Glomerular visceral epithelial cell (primary cell): Measurements from ENCODE around the gene EEF1AKMT2.

ENCODE experiments used
- DNase-seq: peaks from one replicate; pipeline ENCODE4 v3.0.0-alpha.2; 2016; ENCODE audit errors: extremely low spot score

Gene EEF1AKMT2

DNA sequence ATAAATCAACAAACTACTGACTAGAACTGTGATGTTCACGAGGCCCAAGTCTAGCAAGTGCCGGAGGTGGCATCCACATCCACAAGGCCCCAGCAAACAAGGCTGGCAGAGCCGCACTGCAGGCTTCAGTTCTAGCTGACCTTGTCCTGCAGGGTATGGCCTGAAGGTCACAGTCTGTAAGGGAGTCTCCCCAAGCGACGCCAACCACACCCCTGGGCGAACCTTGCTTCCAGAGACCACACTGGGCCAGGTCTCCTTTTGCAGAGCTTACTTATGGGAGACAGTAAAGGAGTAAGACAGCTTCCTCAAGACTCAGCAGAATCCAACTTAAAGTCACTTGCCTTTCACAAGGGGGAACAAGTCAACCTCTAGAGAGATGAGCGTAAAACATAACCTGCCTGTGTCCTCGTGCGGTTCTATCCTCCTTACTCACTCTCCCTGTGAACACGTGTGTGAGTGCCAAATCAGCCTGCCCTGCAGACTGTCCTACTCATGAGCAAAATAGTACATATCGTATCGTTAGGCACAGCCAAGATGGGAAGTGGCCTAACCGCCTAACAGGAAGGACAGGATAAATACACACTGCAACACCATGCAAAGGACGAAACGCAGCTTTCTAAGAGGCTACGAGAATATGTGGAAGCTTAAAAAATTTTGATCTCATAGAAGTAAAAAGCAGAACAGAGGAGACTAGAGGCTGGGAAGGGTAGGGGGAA lies 70.2 kb downstream of the EEF1AKMT2 start:
- no peak for DNase-seq

DNA sequence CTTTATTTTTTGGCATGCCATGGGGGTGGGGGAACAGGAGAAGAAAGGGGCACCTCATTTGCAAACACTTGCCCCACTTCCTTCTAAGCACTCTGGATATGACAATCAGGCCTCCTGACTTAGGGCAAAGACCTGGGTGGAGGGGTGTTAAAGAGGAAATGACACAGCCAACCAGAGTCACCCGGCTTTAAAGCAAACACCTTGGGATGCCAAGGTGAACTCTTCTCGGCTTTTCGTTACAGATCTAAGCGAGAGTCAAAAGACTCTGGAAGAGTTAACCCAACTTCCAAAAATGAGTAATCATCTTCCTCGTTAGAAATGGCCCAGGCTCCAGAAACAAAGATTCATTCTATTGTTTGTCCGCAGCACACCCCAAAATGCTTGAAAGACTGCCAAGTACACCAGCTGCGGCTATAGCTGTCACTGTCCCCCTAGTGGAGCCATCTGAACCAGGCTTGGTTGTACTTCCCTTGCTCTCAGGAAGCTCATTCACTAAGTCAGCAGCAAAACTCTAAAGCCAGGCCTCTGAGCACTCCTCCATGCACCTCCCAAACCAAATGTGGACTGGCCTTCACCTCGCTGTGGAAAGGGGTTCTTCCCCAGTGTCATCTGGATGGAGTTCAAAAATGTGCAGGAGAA lies 72.4 kb downstream of the EEF1AKMT2 start:
- DNase-seq: no peak

DNA sequence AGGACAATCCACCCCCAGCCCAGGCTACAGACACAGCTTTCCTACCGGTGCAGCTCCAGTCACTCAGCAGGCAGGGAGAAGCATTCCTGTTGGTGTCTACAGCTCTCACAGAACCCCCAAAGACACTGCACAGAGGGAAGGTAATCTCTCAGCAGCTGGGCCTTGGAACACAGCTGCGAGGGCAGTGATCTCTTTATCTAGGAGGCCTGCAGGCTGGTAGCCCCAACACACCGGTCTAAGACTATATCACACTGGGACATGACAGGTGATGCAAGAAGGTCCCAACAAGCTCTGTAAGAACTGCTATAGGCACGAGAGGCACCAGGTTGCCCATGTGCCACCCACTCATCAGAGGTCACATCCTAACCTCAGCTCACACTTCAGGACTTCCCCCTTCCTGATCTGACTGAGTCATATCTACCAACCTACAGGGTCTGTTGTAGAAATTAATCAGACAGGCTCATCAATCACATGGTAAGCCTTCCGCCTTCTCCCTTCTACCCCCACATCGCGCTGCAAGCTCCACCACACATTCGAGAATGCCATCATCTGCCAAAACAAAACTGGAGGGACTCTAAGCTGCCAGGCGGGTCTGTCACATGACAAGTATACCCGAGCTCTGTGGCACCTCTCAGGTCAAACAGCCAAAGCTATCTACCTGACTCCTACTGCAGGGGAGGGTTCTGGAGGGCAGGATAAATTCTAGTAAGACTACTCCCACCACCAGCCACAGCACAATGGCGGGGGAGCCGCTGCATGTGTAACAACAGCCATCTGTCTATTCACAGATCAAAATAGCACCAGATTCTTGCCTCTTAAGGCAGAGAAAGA lies 73.6 kb downstream of the EEF1AKMT2 start:
- no peak for DNase-seq

DNA sequence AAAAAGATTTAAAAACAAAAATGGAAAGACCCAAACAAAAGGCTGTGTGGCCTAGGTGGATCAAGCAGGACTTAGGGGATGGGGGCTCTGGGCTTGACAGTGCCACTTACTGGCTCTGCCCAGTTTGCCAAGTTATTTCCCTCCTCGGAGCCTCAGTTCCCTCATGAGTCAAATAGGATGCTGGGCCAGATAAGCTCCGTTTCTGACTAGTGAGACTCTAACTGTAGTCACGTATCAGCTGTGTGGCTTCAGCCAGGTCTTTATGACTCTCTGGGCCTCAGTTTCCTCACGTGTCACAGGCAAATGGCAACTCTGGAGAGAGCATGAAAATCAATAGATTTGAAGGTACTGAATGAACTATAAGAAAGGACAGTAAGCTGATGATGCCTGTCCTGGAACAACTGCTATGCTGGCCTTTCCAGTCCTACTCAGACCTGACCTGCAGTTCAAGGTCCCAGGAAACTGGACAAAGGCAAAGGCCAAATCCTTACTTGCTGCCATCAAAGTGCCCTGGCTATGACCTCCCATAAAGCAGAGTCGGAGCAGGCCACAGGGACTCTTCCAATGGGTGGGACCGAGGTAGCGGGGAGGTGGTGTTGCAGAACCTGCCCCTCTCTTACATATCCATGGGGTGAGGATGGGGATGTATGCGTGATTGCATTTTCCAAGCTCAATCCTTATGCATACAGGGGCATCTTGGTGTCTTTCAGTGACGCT lies 74.5 kb downstream of the EEF1AKMT2 start:
- DNase-seq: no peak

DNA sequence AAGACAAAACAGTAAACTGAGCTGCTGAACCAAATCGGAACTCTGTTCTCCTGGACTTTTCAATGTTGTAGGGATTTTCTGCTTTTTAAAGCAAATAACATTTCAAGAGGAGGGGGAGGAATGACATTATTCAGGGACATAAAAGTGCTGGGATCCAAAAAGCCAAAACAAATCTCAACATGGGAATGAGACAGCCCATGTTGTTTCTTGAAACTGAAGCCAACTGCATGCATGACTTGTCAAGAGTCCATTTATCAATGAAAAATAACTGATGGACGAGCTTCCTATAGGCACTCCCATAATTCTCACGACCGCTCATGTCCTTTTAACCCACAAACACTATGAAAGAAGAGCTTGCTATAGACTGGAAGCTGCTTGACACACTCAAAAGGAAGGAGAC lies 75.3 kb downstream of the EEF1AKMT2 start:
- no peak for DNase-seq

DNA sequence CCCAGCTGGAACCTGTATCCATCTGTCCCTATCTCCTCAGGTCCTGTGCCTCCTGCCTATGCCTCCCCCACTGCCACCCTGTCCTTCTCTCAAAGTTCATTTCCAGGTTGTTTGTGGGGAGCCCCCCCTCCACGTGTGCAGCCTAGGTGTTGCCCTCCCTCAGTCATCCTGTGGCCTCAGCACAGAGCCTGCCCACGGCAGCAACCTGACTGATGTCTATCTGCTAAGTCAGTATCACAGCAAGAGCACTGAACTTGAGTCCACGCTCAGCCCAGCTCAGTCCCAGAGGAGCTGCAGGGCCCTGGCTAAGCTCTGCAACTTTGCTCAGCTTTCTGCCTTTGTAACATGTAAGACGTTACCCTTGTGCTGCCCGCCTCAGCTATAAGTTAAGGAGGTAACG lies 76.2 kb downstream of the EEF1AKMT2 start:
- DNase-seq: no peak

DNA sequence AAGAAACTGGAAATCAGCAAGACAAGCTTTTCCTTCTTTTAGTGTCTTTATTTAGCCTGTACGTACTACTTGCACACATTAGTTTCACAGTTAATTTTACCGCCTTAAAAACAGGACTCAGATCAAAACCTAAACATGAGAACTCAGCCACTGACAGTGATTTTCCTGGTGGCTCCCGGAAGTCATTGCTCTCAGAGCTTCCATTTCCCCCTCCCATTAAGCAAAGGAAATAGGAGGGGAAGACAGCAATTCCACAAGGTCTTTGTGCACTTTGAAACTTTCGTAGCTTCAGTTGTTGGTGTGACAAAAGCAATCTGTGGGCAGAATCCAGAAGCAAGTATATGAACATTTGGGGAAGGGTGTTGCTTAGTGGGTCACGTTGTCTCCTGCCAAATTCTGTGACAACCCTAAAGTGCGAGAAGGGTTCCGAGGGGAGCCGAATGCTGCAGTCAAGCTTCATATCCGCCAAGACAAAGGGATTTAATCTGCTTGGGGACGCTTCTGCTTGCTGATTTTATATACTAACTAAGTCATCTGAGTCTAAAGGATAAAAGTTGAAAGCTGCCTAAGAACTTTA lies 77.9 kb downstream of the EEF1AKMT2 start:
- DNase-seq: no peak

DNA sequence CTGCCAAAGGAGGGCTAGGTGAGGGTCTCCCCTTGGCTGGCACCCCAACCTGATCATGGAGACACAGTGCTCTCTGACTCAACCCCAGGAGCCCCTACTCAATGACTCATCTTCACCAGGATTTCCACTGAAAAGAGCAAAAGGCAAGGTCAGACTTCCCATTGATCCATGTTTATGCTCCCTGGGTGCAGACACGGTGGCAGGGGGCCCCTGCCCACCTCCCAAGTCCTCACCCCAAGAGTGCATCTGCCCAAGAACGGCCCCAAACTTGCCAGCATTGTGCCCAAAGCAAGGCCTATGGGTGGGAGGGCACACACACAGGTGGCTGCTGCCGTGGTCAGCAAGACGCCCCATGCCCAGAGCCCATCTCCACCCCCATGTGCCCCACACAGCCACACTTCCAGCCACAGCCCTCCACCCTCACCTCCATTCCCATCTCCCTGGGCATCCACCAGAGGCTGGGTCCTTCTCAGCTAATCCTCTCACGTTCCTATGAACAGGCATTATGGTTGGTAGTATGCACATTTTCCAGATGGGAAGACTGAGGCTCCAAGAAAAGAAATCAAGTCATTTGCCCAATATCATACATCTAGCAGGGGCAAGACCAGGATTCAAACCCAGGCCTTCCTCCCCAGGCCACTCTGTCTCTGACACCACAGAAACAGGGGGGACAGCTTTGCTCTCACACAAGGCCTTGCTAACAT lies 78.8 kb downstream of the EEF1AKMT2 start:
- DNase-seq: no peak

DNA sequence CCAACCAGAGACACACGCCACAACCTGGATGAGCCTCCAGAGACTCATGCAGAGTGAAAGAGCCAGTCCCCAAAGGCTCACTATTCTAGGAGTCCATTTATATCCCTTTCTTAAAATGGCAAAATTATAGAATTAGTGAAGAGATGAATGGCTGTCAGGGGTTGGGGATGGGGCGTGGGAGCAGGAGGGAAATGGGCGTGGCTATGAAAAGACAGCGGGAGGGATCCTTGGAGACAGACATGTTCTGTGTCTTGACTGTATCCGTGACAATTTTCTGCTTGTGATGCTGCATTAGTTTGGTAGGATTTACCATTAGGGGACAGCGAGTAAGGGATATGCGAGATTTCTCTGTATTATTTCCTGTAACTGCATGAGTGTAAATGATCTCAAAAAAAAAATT lies 80.5 kb downstream of the EEF1AKMT2 start:
- DNase-seq: no peak

DNA sequence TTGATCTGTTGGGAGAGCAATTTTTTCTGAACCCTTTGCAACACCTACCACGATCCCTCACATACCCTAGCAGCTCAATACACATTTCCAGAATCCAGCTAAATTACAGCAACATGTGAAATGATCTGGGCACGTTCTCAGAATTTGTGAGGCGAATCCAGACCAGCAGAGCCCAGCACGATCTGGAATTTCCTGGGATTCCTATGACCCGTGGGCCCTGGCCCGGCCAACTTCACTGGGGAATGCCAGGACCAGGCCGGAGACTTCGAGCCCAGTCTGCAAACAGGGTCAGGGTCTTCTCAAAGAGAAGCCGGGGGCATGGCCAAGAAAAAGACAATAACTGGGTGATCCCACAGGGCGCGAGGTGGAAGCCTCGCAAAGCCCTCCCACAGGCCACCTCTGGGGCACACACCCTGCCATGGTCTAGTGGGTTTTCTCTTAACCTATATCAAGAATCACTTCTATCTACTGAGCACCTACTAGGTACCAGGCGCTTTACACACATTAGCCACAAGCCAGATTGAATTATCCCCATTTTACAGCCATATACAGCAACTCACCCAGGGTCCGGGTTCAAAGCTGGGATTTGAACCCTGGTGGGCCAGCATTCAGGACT lies 81.3 kb downstream of the EEF1AKMT2 start:
- DNase-seq: no peak

DNA sequence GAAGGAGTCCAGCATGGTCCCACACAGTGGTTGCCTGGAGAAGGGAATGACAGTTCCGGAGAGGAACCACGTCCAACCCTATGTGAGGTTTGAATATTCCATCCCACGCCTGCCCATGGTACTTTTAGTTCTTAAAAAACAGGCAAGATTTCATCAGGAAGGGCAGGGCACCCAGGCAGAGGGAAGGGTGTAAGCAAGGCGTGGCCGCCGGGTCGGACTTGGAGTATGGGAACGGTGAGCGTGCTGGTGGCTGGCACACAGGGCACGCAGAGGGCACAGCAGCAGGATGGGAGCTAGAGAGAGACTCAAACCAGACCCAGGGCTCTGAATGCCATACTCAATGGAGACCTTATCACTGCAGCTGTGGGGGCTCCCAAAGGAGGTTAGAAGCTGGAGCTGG lies 81.8 kb downstream of the EEF1AKMT2 start:
- no peak for DNase-seq

DNA sequence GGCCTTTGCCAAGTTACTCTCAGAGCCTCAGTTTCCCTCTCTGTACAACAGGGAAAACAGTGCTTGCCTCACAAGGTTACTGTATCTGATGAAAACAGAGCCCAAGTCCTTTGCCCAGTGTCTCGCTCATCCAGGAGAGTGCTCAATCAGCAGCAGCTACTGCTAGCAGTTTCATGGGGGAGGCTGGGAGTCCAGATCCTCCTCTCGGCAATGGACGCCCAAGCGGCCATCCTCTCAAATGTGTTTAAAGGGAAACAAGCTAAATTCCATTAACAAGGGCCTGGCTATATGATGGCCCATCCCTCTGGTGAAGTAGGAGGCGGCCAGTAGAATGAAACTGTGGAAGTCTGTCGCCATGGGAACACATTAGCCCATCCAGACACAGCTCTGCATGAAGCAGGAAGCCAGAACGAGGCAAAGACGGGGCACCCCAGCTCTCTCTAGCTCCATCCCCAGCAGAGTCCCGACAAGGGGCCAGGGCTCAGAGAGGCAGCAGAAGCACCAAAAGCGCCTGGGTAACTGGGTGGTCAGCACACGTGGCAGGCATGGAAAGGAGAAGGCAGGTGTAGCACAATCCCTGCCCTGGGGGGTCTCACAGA lies 82.7 kb downstream of the EEF1AKMT2 start:
- DNase-seq: no peak

DNA sequence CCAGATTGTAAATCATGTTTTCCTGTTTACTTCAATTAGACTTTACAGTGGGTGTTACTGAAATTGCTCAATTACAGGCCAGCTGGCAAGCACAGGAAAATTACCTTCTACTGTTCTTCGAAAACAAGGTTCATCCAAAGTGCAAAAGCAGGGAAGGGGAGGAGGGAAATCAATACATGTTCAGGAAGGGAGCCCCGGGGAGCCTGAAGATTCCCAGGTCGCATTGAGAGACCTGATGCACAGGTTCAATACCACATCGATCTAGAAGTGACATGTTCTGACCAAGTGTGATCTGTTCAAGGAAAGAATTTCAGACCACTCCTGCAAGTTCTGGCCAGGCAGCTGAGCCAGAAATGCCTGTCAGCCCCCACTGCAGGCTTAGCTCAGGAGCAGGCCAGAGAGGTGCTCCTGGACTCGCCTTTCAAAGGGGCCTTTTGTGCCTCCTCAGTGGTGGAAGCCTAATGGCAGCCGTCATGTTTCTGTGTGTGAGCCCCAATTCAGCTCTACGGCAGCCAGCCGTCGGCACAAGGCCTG lies 83.4 kb downstream of the EEF1AKMT2 start:
- no peak for DNase-seq
